Smooth muscle cell (in vitro differentiated cells): ENCODE results near the gene KIAA1549. TPM values are rescaled to one million over a fixed set of nuclear protein-coding genes. Genes with fewer than 3 reads are reported as not detected.

Source experiments
- DNase-seq: peaks from one replicate; lab custom pipeline; 2025; ENCODE audit not compliant: unreplicated experiment; lab: John Stamatoyannopoulos, UW
- H2AFZ ChIP-seq: fragments of 200-600 bp; sonication (generic); 2 replicates; pipeline ENCODE4 v1.6.0; 2016; ENCODE audit warnings: antibody characterized with exemption, low read depth, mild to moderate bottlenecking
- H3F3A ChIP-seq: fragments of 200-600 bp; sonication (generic); 2 replicates; pipeline ENCODE4 v1.6.0; 2017; ENCODE audit warnings: antibody characterized with exemption, low read depth
- H3K27ac ChIP-seq: fragments of 200-600 bp; sonication (generic); 2 replicates; pipeline ENCODE4 v1.5.1; 2016; ENCODE audit warnings: low read depth, mild to moderate bottlenecking
- H3K27me3 ChIP-seq: fragments of 200-600 bp; sonication (generic); 2 replicates; pipeline ENCODE4 v1.6.1; 2016; ENCODE audit warnings: low read depth, mild to moderate bottlenecking
- H3K36me3 ChIP-seq: fragments of 200-600 bp; sonication (generic); 2 replicates; pipeline ENCODE4 v1.5.1; 2016; ENCODE audit warnings: low read depth
- H3K4me1 ChIP-seq: fragments of 200-600 bp; sonication (generic); 2 replicates; pipeline ENCODE4 v1.5.1; 2016; ENCODE audit warnings: low read depth
- H3K4me2 ChIP-seq: fragments of 200-600 bp; sonication (generic); 2 replicates; pipeline ENCODE4 v1.6.0; 2016; ENCODE audit warnings: mild to moderate bottlenecking
- H3K4me3 ChIP-seq: fragments of 200-600 bp; sonication (generic); 2 replicates; pipeline ENCODE4 v1.5.1; 2016; ENCODE audit warnings: mild to moderate bottlenecking
- H3K79me2 ChIP-seq: fragments of 200-600 bp; sonication (generic); 2 replicates; pipeline ENCODE4 v1.6.0; 2016; ENCODE audit warnings: low read depth, mild to moderate bottlenecking
- H3K9ac ChIP-seq: fragments of 200-600 bp; sonication (generic); 2 replicates; pipeline ENCODE4 v1.6.0; 2016; ENCODE audit warnings: low read depth
- H3K9me3 ChIP-seq: fragments of 200-600 bp; sonication (generic); replicated peaks from 2 replicates; pipeline ENCODE4 v1.5.1; 2016; ENCODE audit warnings: low read depth
- H4K20me1 ChIP-seq: fragments of 200-600 bp; sonication (generic); 2 replicates; pipeline ENCODE4 v1.6.0; 2016; ENCODE audit warnings: low read depth
- CTCF ChIP-seq: fragments of 200-600 bp; sonication (generic); IDR thresholded peaks from 2 replicates; pipeline ENCODE4 v1.5.1; 2017; ENCODE audit warnings: borderline replicate concordance, mild to moderate bottlenecking, antibody characterized with exemption; ENCODE audit not compliant: insufficient read depth, poor library complexity, severe bottlenecking
- WGBS: methylation state at CpG from one replicate; pipeline ENCODE4 v1.1.7; 2016; ENCODE audit warnings: low lambda C conversion rate; 5-methylcytosine and 5-hydroxymethylcytosine counted together
- polyA plus RNA-seq: library from polyadenylated mRNA; unstranded; fragments of >200 nt; fragmentation: Nextera tagmentation; extraction: Ambion mirVana; gene quantifications from 2 replicates; pipeline ENCODE4 v1.2.1, GENCODE V29; 2016
- total RNA-seq: library from RNA; depleted of rRNA; stranded (reverse); fragments of >200 nt; gene quantifications from 2 replicates; pipeline ENCODE4 v1.2.3, GENCODE V29; 2014

The KIAA1549 gene
- total and polyA plus RNA-seq, 2 experiments from 2014 or later, result 4.1 to 7.1 TPM

- H2AFZ ChIP-seq, result no peak overlapping the region
- H4K20me1 ChIP-seq, result peaks cover 53% of the 10 kb centered on the region
- H3K9me3 ChIP-seq, result no peaks in the 10 kb centered on the region
- H3K36me3 ChIP-seq, result no peaks in the 10 kb centered on the region
- no peaks in the 10 kb centered on the region for H3F3A ChIP-seq
- DNase-seq, result no peak
- no peak overlapping the region for H3K9ac ChIP-seq
- no peak overlapping the region for H3K4me3 ChIP-seq
- no peak overlapping the region for H3K27ac ChIP-seq
- no peak overlapping the region for H3K4me2 ChIP-seq
- no peaks in the 10 kb centered on the region for H3K27me3 ChIP-seq
- 97% methylated on average over 5 of the region's 5 CpGs for WGBS
- H3K79me2 ChIP-seq, result peaks cover 15% of the 10 kb centered on the region
- TF ChIP-seq CTCF, result no peak
- H3K4me1 ChIP-seq, result no peaks in the 10 kb centered on the region
Observed at GRCh38 chr7:138963675-138964074, 17.5 kb downstream of the KIAA1549 start.

- Histone ChIP-seq H3F3A (no peaks in the 10 kb centered on the region), H3K79me2 (peaks cover 20% of the 10 kb centered on the region), H3K9me3 (no peaks in the 10 kb centered on the region), H3K4me3 (no peak overlapping the region), H2AFZ (no peak overlapping the region), H3K4me1 (no peaks in the 10 kb centered on the region), H3K27ac (no peak overlapping the region), H4K20me1 (peaks cover 58% of the 10 kb centered on the region), H3K4me2 (no peak overlapping the region), H3K9ac (no peak overlapping the region), H3K36me3 (no peaks in the 10 kb centered on the region), H3K27me3 (no peaks in the 10 kb centered on the region)
- WGBS, result 93% methylated on average over 10 of the region's 10 CpGs
- TF ChIP-seq CTCF, result no peak
- no peak for DNase-seq
Observed at GRCh38 chr7:138962561-138963270, 18.5 kb downstream of the KIAA1549 start.

- no peak overlapping the region for H2AFZ ChIP-seq
- no peak for TF ChIP-seq CTCF
- H3K4me1 ChIP-seq, result no peaks in the 10 kb centered on the region
- no peaks in the 10 kb centered on the region for H3K9me3 ChIP-seq
- H3K4me2 ChIP-seq, result no peak overlapping the region
- no peak overlapping the region for H3K4me3 ChIP-seq
- 91% methylated on average over 8 of the region's 8 CpGs for WGBS
- no peak overlapping the region for H3K27ac ChIP-seq
- H3K79me2 ChIP-seq, result peaks cover 17% of the 10 kb centered on the region
- no peak overlapping the region for H3K9ac ChIP-seq
- no peaks in the 10 kb centered on the region for H3F3A ChIP-seq
- no peak for DNase-seq
- peaks cover 49% of the 10 kb centered on the region for H4K20me1 ChIP-seq
- no peaks in the 10 kb centered on the region for H3K36me3 ChIP-seq
- no peaks in the 10 kb centered on the region for H3K27me3 ChIP-seq
Observed at GRCh38 chr7:138961159-138961558, 20.0 kb downstream of the KIAA1549 start.
